GM12878 (cell line): ENCODE measurements around the gene DNAH8. TPM values are rescaled to one million over a fixed set of nuclear protein-coding genes. Genes with fewer than 3 reads are reported as not detected.

Experiments
- ATF7 ChIP-seq: fragments of 450-650 bp; IDR thresholded peaks from 2 replicates; pipeline ENCODE4 v1.6.1; 2016; ENCODE audit warnings: low read depth, mild to moderate bottlenecking
- BHLHE40 ChIP-seq, 2 experiments: fragments of 450-650 bp in 1 of 2; IDR thresholded peaks; 2 replicates each; pipeline ENCODE4 v1.6.1; 2011 to 2017; ENCODE audit warnings: low read depth in 2 of 2, borderline replicate concordance in 1 of 2, improper control_type of control experiment in 1 of 2, low read length in 1 of 2, mild to moderate bottlenecking in 1 of 2
- ETV6 ChIP-seq, 2 experiments: fragments of 450-650 bp in 1 of 2; IDR thresholded peaks in 1 of 2; conservative IDR thresholded peaks in 1 of 2; 2 replicates each; pipeline ENCODE4 v1.6.1; 2014; ENCODE audit warnings: antibody characterized with exemption in 1 of 2, borderline replicate concordance in 1 of 2, low read depth in 1 of 2, mild to moderate bottlenecking in 1 of 2, moderate library complexity in 1 of 2
- GABPA ChIP-seq: IDR thresholded peaks from 2 replicates; pipeline ENCODE4 v1.6.1; 2014; ENCODE audit warnings: antibody characterized with exemption, low read depth, mild to moderate bottlenecking, inconsistent platforms
- HDGF ChIP-seq: fragments of 450-650 bp; IDR thresholded peaks from 2 replicates; pipeline ENCODE4 v1.6.1; 2016; ENCODE audit warnings: antibody characterized with exemption
- KAT2A ChIP-seq: conservative IDR thresholded peaks from 2 replicates; pipeline ENCODE4 v1.6.1; 2011; ENCODE audit warnings: low read depth, low read length; ENCODE audit not compliant: control insufficient read depth
- MYC ChIP-seq: IDR thresholded peaks from 2 replicates; pipeline ENCODE4 v1.6.1; 2011; ENCODE audit warnings: mild to moderate bottlenecking, low read length, moderate library complexity, inconsistent platforms; ENCODE audit not compliant: insufficient read depth, insufficient replicate concordance, insufficient read length, severe bottlenecking
- NFYB ChIP-seq: IDR thresholded peaks from 2 replicates; pipeline ENCODE4 v1.6.1; 2011; ENCODE audit warnings: low read depth, mild to moderate bottlenecking, low read length, improper control_type of control experiment, moderate library complexity; ENCODE audit not compliant: insufficient read depth
- NR2C2 ChIP-seq: IDR thresholded peaks from 2 replicates; pipeline ENCODE4 v1.6.1; 2011; ENCODE audit warnings: borderline replicate concordance, low read depth; ENCODE audit not compliant: control insufficient read depth, insufficient read length
- POU2F2 ChIP-seq: IDR thresholded peaks from 3 replicates; pipeline ENCODE4 v1.6.1; 2011; ENCODE audit warnings: low read depth, mild to moderate bottlenecking, low read length, borderline replicate concordance
- WRNIP1 ChIP-seq: IDR thresholded peaks from 2 replicates; pipeline ENCODE4 v1.6.1; 2011; ENCODE audit warnings: low read depth, low read length, improper control_type of control experiment, borderline replicate concordance
- ZSCAN29 ChIP-seq: fragments of 450-650 bp; IDR thresholded peaks from 2 replicates; pipeline ENCODE4 v1.6.1; 2017; ENCODE audit warnings: mild to moderate bottlenecking, moderate library complexity
- polyA plus RNA-seq, 11 experiments: library from polyadenylated mRNA; depleted of rRNA in 4 of 11; unstranded in 6 of 11; stranded (reverse) in 5 of 11; fragments of >200 nt; fragmentation: Nextera tagmentation in 4 of 11; fragmentation: Illumina TruSeq in 1 of 11; extraction: Ambion mirVana in 4 of 11; extraction: Trizol in 1 of 11; gene quantifications; 1 replicate in 1 of 11; 2 replicates in 10 of 11; pipeline versions ENCODE4 v1.2.1 to v1.2.3, GENCODE V29; 2011 to 2016; ENCODE audit warnings: inconsistent platforms in 2 of 11, missing spikeins in 2 of 11, low read depth in 1 of 11
- total RNA-seq, 4 experiments: library from RNA; depleted of rRNA in 3 of 4; stranded (reverse); fragments of >200 nt in 3 of 4; fragmentation: Illumina TruSeq in 1 of 4; extraction: Trizol in 1 of 4; gene quantifications; 2 replicates each; pipeline versions ENCODE4 v1.2.1 to v1.2.3, GENCODE V29; 2013 to 2021
- TF ChIP-seq, protein P1 (sequence below): fragments of 450-650 bp; IDR thresholded peaks from 2 replicates; pipeline ENCODE4 v1.6.1; 2017; ENCODE audit warnings: mild to moderate bottlenecking, moderate library complexity
- TF ChIP-seq, protein P2 (sequence below): IDR thresholded peaks from 2 replicates; pipeline ENCODE4 v1.6.1; 2012; ENCODE audit warnings: low read depth, low read length, improper control_type of control experiment
- TF ChIP-seq, protein P3 (sequence below), 3 experiments: IDR thresholded peaks in 2 of 3; conservative IDR thresholded peaks in 1 of 3; 2 replicates each; pipeline ENCODE4 v1.5.1; 2011; ENCODE audit warnings: low read depth in 3 of 3, low read length in 3 of 3, mild to moderate bottlenecking in 3 of 3, control low read depth in 2 of 3, moderate library complexity in 2 of 3, inconsistent platforms in 1 of 3, mixed read lengths in 1 of 3; ENCODE audit not compliant: control insufficient read depth in 2 of 3, insufficient read depth in 1 of 3; ENCODE audit errors: extremely low read depth in 1 of 3
- TF ChIP-seq, protein P4 (sequence below): IDR thresholded peaks from 2 replicates; pipeline ENCODE4 v1.6.1; 2012; ENCODE audit warnings: low read depth, low read length, improper control_type of control experiment
- TF ChIP-seq, protein P5 (sequence below): IDR thresholded peaks from 2 replicates; pipeline ENCODE4 v1.6.1; 2012; ENCODE audit warnings: low read length, inconsistent platforms
- TF ChIP-seq, protein P6 (sequence below): fragments of 450-650 bp; conservative IDR thresholded peaks from 2 replicates; pipeline ENCODE4 v1.6.1; 2017; ENCODE audit warnings: mild to moderate bottlenecking, moderate library complexity

The DNAH8 gene
- total and polyA plus RNA-seq, 10 of the 15 experiments (the other 5 are each of a cell fraction or from before 2014, with no cell fraction given) = 0.02 to 0.34 (median 0.10) TPM; not detected in 3

DNA sequence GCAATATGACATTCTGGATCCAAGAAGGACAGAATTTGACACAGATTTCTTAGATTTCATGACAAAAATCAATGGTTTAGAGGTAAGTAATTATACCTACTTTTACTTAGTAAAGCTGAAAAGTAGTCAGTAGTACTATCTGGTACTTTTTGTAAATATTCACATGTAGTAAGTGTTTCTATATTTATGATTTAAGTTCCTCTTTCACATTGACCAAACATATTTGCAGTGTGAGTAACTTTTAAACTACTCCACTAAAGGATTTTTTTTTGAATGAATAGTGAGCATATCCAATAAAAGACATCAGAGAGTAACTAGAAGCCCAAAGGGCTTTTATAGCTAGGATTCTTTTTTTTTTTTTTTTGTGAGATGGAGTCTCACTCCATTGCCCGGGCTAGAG lies 60.8 kb downstream of the DNAH8 start (continued):
- TF ChIP-seq ETV6 (conservative IDR thresholded peaks at IDR 0.05 in 1 of 2, IDR thresholded peaks at IDR 0.05 in 1 of 2; ENCODE audit: borderline replicate concordance in 1 of 2, low read depth in 1 of 2) = no peak
- TF ChIP-seq, protein P1, sequence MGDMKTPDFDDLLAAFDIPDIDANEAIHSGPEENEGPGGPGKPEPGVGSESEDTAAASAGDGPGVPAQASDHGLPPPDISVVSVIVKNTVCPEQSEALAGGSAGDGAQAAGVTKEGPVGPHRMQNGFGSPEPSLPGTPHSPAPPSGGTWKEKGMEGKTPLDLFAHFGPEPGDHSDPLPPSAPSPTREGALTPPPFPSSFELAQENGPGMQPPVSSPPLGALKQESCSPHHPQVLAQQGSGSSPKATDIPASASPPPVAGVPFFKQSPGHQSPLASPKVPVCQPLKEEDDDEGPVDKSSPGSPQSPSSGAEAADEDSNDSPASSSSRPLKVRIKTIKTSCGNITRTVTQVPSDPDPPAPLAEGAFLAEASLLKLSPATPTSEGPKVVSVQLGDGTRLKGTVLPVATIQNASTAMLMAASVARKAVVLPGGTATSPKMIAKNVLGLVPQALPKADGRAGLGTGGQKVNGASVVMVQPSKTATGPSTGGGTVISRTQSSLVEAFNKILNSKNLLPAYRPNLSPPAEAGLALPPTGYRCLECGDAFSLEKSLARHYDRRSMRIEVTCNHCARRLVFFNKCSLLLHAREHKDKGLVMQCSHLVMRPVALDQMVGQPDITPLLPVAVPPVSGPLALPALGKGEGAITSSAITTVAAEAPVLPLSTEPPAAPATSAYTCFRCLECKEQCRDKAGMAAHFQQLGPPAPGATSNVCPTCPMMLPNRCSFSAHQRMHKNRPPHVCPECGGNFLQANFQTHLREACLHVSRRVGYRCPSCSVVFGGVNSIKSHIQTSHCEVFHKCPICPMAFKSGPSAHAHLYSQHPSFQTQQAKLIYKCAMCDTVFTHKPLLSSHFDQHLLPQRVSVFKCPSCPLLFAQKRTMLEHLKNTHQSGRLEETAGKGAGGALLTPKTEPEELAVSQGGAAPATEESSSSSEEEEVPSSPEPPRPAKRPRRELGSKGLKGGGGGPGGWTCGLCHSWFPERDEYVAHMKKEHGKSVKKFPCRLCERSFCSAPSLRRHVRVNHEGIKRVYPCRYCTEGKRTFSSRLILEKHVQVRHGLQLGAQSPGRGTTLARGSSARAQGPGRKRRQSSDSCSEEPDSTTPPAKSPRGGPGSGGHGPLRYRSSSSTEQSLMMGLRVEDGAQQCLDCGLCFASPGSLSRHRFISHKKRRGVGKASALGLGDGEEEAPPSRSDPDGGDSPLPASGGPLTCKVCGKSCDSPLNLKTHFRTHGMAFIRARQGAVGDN = no peak
- TF ChIP-seq, protein P2, sequence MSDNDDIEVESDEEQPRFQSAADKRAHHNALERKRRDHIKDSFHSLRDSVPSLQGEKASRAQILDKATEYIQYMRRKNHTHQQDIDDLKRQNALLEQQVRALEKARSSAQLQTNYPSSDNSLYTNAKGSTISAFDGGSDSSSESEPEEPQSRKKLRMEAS = no peak
- no peak for TF ChIP-seq GABPA
- peak; percentile 40; the same call in 1 of the 2 replicates for TF ChIP-seq ATF7
- no peak for TF ChIP-seq MYC
- no peak for TF ChIP-seq POU2F2
- no peak for TF ChIP-seq NFYB
- TF ChIP-seq, protein P3, sequence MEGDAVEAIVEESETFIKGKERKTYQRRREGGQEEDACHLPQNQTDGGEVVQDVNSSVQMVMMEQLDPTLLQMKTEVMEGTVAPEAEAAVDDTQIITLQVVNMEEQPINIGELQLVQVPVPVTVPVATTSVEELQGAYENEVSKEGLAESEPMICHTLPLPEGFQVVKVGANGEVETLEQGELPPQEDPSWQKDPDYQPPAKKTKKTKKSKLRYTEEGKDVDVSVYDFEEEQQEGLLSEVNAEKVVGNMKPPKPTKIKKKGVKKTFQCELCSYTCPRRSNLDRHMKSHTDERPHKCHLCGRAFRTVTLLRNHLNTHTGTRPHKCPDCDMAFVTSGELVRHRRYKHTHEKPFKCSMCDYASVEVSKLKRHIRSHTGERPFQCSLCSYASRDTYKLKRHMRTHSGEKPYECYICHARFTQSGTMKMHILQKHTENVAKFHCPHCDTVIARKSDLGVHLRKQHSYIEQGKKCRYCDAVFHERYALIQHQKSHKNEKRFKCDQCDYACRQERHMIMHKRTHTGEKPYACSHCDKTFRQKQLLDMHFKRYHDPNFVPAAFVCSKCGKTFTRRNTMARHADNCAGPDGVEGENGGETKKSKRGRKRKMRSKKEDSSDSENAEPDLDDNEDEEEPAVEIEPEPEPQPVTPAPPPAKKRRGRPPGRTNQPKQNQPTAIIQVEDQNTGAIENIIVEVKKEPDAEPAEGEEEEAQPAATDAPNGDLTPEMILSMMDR (IDR thresholded peaks at IDR 0.05 in 2 of 3, conservative IDR thresholded peaks at IDR 0.05 in 1 of 3; ENCODE audit: control insufficient read depth in 2 of 3, extremely low read depth in 1 of 3, insufficient read depth in 1 of 3, low read depth in 3 of 3, low read length in 3 of 3) = no peak
- TF ChIP-seq, protein P4, sequence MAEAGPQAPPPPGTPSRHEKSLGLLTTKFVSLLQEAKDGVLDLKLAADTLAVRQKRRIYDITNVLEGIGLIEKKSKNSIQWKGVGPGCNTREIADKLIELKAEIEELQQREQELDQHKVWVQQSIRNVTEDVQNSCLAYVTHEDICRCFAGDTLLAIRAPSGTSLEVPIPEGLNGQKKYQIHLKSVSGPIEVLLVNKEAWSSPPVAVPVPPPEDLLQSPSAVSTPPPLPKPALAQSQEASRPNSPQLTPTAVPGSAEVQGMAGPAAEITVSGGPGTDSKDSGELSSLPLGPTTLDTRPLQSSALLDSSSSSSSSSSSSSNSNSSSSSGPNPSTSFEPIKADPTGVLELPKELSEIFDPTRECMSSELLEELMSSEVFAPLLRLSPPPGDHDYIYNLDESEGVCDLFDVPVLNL = no peak
- TF ChIP-seq WRNIP1 = no peak
- TF ChIP-seq ZSCAN29 = no peak
- TF ChIP-seq NR2C2 = no peak
- TF ChIP-seq, protein P5, sequence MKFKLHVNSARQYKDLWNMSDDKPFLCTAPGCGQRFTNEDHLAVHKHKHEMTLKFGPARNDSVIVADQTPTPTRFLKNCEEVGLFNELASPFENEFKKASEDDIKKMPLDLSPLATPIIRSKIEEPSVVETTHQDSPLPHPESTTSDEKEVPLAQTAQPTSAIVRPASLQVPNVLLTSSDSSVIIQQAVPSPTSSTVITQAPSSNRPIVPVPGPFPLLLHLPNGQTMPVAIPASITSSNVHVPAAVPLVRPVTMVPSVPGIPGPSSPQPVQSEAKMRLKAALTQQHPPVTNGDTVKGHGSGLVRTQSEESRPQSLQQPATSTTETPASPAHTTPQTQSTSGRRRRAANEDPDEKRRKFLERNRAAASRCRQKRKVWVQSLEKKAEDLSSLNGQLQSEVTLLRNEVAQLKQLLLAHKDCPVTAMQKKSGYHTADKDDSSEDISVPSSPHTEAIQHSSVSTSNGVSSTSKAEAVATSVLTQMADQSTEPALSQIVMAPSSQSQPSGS = 0 out of 2 replicates have a peak, but pooled peaks have one; percentile 27
- no peak for TF ChIP-seq HDGF
- TF ChIP-seq, protein P6, sequence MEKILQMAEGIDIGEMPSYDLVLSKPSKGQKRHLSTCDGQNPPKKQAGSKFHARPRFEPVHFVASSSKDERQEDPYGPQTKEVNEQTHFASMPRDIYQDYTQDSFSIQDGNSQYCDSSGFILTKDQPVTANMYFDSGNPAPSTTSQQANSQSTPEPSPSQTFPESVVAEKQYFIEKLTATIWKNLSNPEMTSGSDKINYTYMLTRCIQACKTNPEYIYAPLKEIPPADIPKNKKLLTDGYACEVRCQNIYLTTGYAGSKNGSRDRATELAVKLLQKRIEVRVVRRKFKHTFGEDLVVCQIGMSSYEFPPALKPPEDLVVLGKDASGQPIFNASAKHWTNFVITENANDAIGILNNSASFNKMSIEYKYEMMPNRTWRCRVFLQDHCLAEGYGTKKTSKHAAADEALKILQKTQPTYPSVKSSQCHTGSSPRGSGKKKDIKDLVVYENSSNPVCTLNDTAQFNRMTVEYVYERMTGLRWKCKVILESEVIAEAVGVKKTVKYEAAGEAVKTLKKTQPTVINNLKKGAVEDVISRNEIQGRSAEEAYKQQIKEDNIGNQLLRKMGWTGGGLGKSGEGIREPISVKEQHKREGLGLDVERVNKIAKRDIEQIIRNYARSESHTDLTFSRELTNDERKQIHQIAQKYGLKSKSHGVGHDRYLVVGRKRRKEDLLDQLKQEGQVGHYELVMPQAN = no peak; the same call in 1 of the 2 replicates
- TF ChIP-seq KAT2A = no peak
- no peak for TF ChIP-seq BHLHE40 (IDR thresholded peaks at IDR 0.05; ENCODE audit: borderline replicate concordance in 1 of 2, low read depth in 2 of 2, low read length in 1 of 2)
